NOMO-1 treated with dmso at 0.1 percent for 144 hours (cell line): ENCODE measurements around the gene NAIF1.
A peak's percentile ranks its signal among the peaks of the same experiment; 100 is the strongest.
"Not testable (repeated sequence)": the region's sequence is repeated elsewhere in the genome, so short reads cannot be mapped to it uniquely, and the experiment has no call there.

Experiments
- DNase-seq: peaks from one replicate; lab custom pipeline; 2025; ENCODE audit not compliant: unreplicated experiment; lab: John Stamatoyannopoulos, UW

The NAIF1 gene

DNA sequence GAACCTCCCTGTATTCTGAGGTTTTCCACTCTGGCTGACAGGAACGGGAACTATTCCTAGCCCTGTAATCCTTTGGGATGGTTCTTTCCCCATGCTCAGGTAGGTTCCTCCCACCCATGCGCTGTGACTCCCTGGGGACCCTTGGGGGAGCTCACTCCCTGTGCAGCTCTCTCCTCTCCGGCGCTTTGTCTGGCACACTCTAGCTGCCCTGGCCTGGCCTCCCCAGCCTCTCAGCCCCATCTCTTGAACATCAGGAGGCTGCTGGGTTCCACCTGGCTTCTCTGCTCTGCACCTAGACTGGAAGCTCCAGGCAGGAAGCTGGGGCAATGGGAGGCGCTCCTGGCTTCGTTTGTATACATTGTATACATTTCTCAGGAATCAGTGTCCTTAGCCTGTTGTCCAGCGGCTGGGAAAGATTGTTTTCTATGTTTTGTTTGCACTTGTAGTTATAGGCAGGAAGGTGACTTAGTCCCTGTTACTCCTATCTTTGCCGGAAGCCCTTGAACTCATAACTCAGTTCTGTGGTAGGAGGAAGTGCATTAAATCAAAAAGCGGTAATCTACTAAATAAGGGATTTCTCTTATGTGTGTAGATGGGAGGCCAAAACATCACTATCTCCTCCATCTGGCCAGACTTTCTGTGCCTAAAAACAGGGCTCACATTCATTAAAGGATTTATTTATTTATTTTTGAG is 21.3 kb upstream of the NAIF1 start:
- no peak for DNase-seq

DNA sequence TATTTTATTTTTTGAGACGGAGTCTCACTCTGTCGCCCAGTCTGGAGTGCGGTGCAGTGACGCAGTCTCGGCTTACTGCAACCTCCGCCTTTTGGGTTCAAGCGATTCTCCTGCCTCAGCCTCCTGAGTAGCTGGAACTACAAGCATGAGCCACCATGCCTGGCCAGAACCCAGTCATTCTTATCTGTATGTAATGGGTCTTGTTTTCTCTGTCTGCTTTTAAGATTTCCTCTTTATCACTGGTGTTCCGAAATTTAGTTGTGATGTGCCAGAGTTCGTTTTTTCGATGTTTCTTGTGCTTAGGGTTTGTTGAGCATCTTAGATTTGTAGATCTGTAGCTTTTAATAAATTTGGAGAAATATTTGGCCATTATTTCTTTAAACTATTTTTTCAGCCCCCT is 20.1 kb upstream of the NAIF1 start:
- no peak for DNase-seq

DNA sequence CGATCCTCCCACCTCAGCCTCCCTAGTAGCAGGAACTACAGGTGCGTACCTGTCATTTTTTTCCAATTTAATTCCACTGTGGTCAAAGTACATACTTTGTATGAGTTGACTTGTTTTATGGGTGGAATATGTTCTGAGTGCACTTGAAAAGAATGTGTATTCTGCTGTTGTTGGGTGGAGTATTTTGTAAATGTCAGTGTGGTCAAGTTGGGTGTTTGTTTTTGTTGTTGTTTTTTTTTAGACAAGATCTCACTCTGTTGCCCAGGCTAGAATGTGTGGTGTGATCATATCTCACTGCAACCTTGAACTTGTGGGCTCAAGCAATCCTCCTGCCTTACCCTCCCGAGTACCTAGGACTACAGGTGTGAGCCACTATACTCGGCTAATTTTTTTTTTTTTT is 18.8 kb upstream of the NAIF1 start:
- no peak for DNase-seq

DNA sequence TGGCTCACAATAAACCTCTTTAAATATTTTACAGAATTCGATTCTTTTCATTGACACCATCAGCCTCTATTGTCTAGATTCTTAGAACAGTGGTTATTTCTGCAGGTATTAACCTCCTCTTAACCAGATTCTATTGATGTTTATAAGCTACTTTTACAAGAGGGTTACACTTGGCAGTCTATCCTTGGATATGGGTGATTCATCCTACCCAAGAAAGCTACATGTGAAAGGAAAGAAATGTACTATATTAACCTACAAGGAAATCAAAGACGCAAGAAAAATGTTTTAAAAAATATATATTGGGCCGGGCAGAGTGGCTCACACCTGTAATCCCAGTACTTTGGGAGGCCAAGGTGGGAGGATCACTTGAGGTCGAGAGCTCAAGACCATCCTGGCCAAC is 17.6 kb upstream of the NAIF1 start:
- DNase-seq: no peak

GRCh38 chr9:128082151-128082550 is 15.0 kb upstream of the NAIF1 start:
- no peak for DNase-seq

GRCh38 chr9:128081056-128081455 is 13.9 kb upstream of the NAIF1 start:
- no peak for DNase-seq

DNA sequence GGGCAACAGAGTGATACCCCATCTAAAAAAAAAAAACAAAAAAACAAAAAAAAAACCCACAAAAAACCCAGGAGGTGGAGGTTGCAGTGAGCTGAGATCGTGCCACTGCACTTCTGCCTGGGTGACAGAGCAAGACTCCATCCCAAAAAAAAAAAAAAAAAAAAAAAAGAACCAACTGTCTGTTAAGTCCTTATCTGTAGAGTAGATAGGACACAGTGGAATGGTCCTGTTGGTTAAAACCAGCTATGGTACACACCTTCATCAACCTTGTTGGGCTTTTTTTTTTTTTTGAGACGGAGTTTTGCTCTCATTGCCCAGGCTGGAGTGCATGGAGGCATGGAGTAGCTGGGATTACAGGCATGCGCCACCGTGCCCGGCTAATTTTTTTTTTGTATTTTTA is 13.1 kb upstream of the NAIF1 start:
- DNase-seq: no peak

GRCh38 chr9:128078504-128079434 is 11.6 kb upstream of the NAIF1 start:
- peak; percentile 56 for DNase-seq

GRCh38 chr9:128077847-128078503 is 10.9 kb upstream of the NAIF1 start:
- no peak for DNase-seq

- no peak for DNase-seq
Measured at GRCh38 chr9:128073253-128073886, 6.2 kb upstream of the NAIF1 start.

GRCh38 chr9:128072144-128073021 is 5.3 kb upstream of the NAIF1 start:
- DNase-seq: peak; percentile 74

DNA sequence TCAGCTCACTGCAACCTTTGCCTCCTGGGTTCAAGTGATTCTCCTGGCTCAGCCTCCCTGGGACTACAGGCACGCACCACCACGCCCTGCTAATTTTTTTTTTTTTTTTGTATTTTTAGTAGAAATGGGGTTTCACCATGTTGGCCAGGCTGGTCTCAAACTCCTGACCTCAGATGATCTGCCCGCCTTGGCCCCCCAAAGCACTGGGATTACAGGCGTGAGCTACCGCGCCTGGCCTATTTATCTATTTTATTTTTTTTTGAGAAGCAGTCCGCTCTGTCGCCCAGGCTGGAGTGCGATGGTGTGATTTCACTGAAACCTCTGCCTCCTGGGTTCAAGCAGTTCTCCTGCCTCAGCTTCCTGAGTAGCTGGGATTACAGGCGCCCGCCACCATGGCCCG is 4.4 kb upstream of the NAIF1 start:
- not testable (repeated sequence) for DNase-seq

DNA sequence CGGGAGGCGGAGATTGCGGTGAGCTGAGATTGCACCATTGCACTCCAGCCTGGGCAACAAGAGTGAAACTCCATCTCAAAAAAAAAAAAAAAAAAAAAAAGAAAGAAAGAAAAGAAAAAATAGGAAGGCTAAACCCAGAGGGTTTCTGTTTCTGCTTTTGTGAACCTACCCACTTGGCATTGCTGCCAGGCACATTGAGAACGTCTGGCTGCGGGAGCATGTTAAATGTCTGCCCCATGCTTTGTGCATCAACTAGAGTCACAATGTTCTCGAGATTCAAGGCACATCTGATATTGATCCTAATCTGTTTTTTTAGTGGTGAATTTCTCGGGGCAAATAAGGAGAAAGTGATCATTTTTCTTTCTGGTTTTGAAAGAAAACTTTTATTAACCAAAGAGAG is 3.8 kb upstream of the NAIF1 start:
- no peak for DNase-seq

- no peak for DNase-seq
Measured at GRCh38 chr9:128068386-128069205, 1.5 kb upstream of the NAIF1 start.

DNA sequence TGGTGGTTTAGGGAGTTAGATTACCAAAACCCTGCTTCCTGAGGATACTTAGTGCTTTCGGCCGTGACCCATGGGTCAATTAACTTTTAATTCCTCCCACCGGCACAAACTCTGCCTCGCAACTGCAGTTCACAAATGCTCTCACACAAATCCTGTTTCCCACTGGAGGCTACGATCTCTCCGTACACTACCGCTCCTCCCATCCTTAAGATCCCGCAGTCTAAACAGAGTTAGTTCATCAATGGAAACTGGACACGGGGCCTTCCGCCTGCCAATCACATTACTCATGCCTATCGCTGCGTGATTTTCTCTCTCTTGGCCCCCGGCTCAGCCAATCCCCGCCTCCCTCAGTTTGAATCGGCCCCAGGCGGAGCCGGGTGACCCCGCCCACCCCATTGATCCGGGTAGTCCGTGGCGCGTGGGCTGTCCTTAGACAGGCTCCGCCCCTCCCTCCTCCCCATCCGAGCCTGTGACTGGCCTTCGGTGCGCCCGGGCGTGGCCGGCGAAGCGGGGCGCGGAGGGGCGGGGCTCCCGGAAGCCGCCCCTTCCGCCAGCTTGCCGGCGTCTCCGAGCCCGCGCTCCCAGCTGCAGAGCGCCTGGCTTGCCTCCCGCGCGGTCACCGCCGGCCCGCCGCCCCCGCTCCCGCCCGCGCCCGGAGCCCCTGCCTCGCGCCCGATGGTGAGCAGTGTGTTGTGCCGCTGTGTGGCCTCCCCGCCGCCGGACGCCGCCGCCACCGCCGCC is 695 bp upstream of the NAIF1 start, which contains the start of gene SLC25A25:
TSS of gene SLC25A25 (plus strand) at position 588 of the 741 bp plus-strand sequence. CDS start at position 676, 88 bp downstream.
- peak; percentile 98 for DNase-seq

DNA sequence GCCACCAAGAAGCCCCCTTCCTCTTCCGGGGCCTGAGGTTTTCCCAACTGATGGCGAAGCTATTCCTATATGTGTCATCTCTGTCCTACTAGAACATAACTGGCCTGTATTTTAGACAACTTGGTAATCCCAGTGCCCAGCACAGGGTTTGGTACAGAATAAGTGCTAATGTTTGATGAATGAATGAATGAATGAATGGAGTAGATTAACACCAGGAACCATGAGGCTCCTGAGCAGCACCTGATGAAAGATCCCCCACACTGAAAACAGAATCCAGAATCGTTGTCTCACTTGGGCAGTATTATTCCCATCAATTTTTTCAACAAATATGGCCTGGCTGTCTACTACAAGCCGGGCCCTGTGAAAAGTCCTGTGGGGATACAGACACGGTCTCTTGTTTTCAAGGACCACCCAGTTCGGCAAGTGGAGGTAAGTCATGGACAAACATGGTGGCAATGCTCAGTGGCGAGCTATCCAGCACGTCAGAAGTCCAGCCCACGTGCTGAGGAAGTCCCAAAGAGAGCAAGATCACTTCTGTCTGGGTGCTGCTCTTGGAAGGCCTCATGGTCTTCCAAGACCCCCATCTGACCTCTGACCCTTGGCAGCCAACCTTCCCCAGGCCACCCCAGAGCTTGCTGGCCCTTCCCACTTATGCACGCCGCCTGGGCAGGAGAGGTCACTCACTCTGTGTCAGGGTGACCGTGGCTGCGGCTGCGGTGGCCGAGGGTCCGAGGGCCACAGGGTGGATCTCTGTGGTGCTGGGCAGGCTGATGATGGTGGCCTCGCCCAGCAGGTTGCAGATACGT is 1.0 kb downstream of the NAIF1 start:
- no peak for DNase-seq

DNA sequence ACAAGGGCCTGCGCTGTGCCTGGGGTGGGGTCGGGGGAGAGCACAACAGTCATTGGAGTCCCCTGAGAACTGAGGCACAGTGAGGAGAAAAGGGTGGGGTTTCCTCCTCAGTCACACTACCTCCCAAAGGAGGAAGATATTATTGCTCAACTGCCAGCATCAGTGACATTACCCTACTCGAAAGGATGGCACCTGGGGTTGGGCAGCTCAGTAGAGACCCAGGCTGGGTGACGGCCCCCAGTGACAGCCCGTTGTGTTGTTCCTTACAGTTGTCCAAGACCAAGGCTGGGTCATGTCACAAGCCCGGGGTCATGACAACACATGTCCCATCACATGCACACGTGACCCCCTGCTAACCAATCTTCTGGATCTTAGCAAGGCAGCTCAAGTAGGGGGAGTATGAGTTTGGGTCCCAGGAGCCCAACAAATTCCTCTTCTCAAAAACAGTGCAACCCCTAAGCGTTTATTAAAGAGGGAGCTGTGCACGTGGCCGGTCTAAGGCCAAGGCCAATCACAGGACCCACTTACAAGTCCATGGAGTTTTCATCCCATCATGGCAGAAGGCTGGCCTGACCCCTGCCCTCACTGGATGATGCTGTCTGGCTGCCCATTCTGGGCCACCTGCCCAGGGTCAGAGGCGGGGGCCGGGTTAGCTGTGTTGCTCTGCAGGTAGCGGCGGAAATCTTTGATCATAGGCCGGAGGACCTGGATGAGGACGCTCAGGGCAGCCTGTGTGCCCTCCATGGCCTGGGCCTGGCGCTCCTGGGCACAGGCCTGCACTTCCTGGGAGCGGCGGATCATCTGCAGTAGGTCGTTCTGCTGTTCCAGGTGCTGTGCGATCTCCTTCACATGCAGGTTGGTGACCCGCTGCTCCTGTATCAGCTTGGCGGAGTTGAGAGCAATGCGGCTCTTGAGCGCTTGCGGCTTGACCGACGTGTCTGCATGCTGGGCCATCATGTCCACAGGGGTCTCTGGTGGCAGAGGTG is 4.0 kb downstream of the NAIF1 start:
- no peak for DNase-seq
